Ramos (cell line): ENCODE data around the gene GPC5.
"Not testable (repeated sequence)": the region's sequence is repeated elsewhere in the genome, so short reads cannot be mapped to it uniquely, and the experiment has no call there.

ENCODE experiments used
- in situ Hi-C: fragments of 300-500 bp; cut with MboI; formaldehyde crosslinking; loops from one replicate; pipeline ENCODE4 v1.14.3; 2022; ENCODE audit warnings: low sequenced_read_pairs; ENCODE audit not compliant: unreplicated experiment

Gene GPC5

DNA sequence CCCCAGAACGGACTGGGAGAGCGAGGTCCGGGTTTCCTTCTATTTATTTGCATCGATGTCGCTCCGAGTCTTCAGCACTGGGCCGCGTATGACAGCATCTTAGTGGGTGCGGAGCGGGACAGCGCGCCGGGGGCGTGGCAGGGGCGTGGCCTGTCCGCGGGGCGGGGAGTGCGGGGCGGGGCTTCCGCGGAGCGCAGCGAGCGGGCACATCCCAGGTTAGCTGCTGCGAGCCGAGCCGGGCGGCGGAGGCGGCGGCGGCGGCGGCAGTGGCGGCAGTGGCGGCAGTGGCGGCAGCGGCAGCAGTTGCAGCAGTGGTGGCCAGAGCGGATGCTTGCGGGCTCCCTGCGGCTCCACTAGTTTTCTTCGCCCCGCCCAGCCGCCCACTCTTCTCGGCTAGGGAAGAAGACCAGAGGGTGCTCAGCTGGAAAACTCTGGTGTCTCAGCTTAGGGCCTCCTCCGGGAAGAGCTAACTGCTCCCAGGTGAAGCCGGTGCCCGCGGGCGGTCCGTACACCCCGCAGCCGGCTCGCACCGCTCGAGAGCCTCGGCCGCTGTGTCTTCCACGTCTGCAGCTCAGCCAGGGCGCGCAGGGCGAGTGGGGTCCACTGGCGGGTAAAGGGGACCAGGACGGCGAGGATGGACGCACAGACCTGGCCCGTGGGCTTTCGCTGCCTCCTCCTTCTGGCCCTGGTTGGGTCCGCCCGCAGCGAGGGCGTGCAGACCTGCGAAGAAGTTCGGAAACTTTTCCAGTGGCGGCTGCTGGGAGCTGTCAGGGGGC, at the start of gene GPC5:
GPC5 (plus strand) TSS at position 209 of the 776 bp plus-strand sequence.
- in situ Hi-C loops = no loop called here

DNA sequence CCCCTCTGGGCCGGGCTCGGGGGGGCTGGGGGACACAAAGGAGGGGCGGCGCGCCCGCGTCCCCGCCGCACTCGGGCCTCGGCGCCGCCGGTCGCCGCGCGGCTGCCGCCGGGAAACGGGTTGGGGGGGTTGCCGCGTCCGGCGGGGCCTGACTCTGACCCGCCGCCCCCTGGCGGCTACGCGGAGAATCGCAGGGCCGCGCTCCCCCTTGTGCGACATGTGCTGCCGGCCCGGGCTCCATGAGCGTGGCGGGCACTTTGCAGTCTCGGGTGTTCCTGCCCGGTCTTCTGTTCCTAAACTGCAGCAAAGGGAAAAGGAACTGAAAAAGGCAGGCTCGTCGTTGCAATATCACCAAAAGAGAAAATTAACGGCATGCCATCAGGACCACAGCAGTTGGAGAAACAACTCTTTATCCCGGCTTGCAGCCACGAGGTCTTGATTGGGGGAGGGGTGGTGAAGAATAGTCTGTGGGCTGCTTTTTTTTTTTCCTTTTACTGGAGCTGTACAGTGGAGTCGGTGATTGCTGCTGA, 49.5 kb upstream of the GPC5 start:
- in situ Hi-C loops = no loop called here

DNA sequence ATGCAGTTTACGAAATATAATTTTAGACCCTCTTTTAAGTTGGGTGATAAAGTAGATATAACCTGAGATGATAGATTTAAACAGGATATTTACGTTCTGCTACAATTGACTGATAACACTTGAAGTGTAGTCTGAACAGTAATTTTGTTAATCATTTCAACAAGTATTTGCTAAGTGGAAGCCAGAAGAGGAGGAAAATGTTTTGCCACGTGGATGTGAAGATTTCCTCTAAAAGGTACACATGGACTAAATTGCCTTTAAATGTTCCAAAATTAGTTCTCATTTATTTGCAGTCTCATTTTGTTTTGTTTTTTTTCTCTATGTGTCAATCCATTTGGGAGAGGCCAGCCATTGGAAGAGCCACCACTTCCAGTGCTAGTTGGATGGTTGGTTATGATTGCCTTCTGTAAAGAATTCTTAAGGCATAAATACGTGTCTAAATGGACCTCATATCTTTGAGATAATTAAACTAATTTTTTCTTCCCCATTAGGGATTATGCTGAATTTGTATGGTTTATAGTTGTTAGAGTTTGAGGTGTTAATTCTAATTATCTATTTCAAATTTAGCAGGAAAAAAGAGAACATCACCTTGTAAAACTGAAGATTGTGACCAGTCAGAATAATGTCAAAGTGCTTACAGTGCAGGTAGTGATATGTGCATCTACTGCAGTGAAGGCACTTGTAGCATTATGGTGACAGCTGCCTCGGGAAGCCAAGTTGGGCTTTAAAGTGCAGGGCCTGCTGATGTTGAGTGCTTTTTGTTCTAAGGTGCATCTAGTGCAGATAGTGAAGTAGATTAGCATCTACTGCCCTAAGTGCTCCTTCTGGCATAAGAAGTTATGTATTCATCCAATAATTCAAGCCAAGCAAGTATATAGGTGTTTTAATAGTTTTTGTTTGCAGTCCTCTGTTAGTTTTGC, 48.2 kb upstream of the GPC5 start:
- in situ Hi-C loops = no loop called here

DNA sequence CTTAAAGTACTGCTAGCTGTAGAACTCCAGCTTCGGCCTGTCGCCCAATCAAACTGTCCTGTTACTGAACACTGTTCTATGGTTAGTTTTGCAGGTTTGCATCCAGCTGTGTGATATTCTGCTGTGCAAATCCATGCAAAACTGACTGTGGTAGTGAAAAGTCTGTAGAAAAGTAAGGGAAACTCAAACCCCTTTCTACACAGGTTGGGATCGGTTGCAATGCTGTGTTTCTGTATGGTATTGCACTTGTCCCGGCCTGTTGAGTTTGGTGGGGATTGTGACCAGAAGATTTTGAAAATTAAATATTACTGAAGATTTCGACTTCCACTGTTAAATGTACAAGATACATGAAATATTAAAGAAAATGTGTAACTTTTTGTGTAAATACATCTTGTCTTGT, 47.3 kb upstream of the GPC5 start:
- in situ Hi-C loops = no loop called here

DNA sequence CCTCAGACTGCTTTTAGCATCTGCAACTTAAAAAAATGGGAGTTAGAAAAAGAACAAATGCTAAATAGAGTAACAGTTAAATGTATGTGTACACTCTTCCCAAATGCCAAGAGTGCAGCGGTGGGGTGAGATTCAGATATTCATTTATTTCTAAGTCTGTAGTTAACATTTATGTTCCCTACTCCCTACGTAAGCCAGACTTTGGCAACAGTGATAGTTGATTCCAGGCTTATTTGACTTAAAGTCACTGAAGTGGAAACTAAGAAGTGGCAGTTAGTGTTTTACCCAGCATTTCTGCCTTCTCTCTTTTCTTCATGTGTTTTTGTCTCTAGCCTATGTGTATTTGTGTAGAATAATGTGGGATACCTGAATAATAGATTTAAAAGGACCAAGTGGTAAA, 46.4 kb upstream of the GPC5 start:
- in situ Hi-C loops = no loop called here

DNA sequence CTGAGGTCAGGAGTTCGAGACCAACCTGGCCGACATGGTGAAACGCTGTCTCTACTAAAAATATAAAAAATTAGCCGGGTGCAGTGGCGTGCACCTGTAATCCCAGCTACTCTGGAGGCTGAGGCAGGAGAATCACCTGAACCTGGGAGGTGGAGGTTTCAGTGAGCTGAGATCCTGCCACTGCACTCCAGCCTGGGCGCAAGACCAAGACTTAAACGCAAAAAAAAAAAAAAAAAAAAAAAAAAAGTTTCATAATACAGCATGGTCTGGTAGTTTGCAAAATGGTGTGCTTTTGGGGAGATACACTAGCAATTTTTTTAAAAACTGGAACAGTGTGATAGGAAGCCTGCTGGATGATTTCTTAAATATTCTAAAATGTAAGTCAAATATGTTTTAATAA, 45.5 kb upstream of the GPC5 start:
- in situ Hi-C loops = not testable (repeated sequence)

DNA sequence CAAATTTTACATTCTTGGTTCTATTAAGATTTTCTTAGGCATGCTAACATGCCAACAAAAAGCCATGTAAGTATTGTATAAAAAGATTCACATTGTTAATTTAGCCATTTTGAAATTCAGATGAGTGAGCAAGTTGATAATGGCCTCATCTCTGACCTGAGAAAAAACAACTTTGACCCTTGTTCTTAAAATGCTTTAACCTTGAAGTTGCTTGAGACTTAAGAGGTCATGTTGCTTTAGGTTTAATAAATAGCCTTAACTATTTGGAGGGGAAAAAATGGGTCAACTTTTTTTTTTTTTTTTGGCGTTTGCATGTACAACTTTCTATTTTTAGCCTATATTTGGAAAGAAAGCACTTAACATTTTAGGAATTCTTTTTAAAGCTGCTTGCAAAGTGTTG, 44.9 kb upstream of the GPC5 start:
- in situ Hi-C loops = no loop called here

DNA sequence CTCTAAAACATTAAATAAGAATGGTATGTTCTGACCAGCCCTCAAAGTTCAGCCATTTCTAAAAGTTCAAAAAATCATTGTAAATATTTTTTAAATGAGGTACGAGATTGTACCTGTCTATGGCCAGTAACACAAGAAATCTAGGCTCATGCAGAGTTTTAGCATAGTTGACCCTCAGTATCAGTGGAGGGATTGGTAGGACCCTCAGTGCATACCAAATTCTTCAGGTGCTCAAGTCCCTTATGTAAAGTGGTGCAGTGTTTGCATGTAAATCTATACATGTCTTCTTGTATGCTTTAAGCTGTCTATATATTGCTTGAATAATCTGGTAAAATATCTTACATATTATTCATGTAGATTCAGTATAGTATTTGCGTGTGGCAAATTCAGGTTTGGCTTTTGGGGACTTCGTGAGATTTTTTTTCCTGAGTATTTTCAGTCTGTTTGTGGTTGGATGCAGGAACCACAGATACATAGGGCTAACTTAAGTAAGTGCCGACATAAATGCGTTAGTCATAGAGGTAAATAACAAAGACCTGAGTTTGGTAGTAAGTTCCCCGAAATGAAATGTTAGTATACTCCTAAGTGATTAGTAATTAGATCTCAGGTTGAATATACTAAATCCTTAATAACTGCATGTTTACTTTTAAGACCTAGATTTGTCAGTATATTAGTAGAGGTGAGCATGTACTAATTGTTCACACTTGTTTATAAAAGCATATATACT, 43.2 kb upstream of the GPC5 start:
- in situ Hi-C loops = no loop called here

DNA sequence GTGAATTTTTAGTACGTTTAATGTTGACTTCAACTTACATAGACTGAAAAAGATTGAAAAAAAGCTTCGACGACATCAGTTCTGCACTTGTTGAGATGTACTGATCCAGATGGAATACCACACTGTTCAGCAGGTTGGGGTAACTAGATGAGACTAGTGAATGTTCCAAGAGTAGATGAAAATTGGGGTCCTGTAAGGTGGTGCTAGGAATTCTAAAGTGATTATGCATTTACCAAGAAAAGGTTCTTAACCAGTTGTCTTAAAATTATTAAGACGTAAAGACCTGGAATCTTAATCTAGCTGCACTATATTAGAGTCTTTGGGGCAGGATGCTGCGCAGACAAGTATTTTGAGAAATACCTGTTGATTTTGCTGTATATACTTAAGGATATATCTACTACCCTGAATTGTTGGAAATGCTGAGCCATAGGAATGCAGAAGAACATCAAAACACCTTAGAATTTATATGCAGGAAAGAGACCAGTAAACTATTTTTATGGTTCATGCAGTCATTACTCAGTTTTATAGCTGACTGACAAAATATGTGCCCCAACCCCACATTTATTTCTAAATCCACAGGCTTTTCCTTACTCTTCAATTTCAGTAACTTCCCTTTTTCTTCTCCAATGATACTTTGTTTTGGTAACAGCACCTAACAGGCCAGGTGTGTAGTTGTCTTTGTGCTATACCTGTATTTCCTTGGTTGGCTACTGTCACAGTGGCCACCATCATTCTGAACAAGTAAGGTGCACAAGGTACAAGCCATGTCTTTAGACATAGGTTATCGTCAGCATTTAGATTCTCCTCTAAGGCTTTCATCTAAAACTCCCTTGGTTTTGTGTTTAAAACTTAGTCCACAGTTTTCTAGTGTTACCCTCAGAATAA, 42.4 kb upstream of the GPC5 start:
- in situ Hi-C loops = no loop called here

DNA sequence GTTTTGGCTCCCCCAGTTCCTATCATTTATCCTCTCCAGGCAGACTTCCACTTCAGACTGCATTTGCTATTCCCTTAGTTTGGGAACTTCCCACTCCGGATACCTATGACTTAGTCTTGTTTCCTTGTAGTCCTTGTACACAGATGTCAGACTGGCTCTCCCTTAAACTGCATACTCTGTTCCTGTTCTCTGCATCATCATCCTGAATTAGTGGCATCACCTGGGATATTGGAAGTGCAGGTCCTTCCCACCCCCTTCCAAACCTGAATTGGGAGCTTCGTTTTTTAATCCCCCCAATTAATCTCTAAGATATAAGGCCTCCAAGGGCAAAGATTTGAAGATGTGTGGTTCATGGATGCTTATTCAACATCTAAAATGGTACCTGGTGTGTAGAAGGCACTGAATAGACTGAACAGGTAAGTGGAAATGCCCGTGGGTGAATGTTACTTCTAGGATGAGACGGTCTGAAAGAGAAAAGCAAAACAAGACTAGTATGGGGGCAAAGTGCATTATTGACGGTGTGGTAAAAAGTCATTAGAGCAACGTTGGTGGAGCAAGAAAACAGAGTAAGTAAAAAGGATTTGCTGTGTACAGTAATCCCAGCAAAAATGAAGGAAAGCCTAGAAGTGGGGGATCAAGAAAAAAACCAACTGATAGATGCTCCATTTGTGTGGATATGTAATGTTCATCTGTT, 41.4 kb upstream of the GPC5 start:
- in situ Hi-C loops = no loop called here

DNA sequence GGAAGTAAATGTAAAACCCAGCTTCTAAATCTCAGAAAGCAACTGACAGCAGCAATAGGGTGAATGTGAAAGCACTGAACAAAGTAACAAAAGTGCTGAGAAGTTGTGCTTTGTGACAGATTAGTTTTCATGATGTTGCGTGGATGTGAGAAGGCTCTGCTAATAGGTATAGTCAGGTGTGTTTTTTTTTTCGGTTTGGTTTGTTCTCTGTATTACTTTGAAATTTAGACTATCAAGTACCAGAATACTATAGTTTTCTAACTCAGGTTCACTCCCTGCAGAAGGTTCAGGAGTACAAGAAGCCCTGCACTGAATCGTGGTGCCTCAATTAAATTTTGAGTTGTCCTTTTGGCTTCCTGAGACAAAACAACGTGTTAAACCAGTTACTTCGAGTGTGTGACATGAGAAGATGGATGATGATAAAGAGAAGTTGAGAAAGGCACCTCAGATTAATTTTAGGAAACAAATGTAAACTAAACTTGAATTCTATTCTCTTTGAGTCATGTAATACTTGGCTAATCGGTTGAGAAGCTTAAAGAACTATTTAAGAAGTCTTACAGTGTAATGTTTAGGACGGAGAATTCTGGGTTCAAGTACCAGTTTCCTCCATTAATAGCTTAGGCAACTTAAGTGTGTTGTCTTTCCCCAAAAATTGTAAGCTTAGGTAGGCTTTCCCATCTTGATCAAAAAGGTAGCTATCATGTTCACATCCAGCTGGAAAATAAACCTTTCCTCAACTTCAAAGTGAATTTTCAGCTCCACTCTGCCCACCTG, 40.6 kb upstream of the GPC5 start:
- in situ Hi-C loops = no loop called here

DNA sequence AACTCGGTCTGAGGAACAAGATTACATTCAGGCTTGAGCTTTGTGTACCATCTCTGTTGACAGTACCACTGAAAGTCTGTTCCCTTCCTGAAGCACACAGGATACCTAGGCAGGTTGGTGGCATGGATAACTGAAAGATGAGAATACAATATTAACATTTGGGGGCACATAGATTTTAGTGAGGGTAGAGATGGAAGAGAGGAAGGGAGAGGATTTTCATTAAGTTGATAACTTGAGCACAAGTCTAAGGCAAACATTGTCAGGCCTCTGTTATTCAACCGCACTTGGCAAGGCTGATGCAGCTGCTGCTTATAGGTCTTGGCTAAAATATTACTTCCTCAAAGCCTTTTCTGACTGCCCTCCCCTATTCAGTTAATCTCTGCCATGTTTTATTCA, 40.0 kb upstream of the GPC5 start:
- in situ Hi-C loops = no loop called here

DNA sequence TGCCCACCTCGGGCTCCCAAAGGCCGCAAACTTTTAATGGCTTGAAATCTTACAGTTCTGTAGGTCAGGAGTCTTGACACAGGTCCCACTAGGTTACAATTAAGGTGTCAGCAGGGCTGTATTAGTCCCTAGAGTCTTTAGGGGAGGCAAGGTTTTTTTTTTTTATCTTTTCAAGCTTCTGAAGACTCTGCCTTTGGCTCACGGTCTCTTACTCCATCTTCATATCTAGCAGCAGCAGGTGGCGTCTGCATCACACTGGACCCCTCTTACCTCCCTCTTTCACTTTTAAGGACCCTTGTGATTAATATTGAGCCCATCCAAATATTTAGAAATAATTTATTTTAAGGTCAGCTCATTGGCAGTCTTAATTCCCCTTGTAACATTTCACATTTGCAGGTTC, 39.3 kb upstream of the GPC5 start:
- in situ Hi-C loops = no loop called here

DNA sequence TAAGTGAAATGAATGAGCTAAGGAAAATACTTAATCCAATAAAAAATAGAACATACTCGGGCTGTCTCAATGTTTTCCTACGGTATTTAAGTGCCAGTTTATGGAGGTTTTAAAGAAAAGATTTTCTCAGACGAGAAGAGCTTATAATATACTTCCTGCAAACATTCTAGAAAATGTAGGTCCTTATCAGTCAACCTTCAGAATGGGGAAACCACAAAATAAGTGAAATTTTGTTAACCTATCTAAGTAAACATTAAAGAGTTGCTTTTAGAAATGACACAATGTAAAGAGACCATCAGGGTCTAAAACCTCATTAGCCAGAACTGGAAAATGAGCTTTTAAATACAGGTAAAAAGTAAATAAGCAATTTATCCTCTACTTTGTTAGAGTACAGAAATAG, 38.8 kb upstream of the GPC5 start:
- in situ Hi-C loops = no loop called here

DNA sequence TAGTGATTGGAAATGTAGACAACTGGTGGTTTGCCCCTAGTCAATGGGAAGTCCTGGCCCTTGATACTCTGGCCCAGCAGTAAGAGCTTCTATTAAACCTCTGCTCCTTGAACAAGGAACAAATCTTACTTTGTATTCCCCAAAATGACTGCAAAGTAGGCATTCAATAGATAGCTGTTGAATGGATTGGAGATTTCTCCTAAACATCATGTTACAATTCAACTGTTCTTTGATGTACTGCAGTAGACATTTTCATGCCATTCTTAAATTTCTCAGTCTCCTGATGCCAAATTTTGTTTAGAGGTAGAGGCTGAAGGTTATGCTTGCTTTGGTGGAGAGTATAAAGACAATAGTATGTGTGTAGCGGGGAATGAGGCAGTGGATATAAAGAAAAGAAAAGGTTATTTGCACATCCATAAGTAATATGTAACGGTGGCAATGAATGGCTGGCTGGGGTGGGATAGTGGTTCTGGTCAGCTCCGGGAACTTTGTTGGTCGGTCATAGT, 38.1 kb upstream of the GPC5 start:
- in situ Hi-C loops = no loop called here

DNA sequence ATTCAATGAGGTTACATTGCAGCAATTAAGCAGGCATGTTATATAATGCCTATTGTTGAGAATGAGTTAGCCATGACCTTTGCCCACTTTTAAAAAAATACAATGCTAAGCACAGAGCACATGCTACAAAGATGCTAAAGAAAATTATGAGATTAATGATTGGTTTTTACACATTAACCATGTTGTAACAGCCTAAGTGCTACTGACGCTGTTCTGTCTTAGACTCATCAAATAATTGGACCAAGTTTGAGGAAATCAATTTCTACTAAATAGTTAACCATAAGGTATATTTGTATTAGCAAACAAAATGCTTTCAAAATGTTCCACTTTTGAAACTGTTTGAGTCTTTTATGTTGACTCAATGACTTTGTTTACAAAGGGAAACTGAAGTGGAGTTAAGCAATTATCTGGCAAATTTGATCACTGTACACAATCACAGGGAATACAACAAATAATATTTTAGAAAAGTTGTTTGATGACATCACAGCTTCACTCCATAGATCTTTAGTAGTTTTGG, 36.6 kb upstream of the GPC5 start:
- in situ Hi-C loops = no loop called here

DNA sequence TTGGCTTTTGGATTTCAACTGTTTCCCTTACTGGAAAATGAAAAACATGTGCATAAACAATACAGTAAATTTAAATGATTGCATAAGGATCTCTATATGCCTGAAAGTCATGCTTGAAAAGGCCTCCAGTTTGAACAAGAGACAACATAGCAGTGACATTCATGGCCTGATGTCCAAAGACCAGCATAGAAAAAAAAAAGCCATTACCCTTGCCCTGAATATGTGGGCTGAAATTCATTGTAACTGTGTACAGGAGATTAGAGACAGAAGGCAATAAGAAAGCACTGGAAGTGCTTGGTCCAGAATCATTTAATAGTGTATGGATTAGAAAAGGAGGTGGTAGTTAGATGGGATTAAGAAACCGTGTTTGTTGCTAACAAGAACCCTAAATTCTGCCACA, 35.5 kb upstream of the GPC5 start:
- in situ Hi-C loops = no loop called here

DNA sequence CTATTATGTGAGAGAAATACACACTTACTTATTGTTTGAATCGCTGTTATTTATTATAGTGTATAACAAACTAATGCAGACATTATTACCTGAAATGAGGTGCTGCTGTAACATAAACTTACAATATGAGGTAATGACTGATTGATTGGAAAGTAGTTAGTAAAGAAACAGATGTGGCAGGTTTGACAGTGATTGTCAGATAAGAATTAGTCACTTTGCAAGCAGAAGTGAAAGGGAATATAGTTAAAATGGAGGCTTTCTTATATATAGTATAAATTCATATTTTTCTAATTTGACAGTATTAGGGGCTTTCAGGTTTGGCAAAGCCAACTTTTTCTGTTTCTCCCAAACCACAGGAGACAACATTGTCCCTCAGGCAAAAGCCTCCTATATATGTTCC, 30.3 kb upstream of the GPC5 start:
- in situ Hi-C loops = no loop called here
